ENCODE data around the gene ALAD.

Gene ALAD

DNA sequence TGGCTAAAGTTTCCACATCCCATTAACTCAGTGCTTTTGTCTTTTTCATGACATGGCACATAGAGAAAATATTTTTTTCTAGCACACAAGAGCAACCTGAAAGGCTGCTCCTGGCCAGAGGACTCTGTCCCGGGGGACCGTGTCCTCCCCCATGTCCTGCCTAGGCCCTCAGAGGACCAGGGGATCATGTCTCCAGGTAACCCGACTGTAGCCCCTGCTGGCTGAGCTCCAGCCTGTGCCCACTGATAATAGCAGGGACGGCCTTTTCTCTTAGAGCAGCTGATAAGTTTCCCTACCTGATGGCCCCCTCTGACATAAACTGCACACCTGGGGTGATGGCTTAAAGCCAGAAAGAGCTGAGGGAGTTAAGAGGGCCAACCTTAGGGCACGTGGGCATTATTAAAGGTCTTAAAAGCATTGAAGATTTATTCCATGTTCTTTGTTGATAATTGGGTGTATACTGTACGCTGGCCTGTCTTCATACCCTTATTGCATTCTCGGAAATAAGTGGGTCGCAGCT is 30.2 kb downstream of the ALAD start:
- ATAC-seq: no peak
- TF ChIP-seq BACH2 (CRISPR knock-in tag; IDR thresholded peaks at IDR 0.05; ENCODE audit: borderline replicate concordance): no peak

DNA sequence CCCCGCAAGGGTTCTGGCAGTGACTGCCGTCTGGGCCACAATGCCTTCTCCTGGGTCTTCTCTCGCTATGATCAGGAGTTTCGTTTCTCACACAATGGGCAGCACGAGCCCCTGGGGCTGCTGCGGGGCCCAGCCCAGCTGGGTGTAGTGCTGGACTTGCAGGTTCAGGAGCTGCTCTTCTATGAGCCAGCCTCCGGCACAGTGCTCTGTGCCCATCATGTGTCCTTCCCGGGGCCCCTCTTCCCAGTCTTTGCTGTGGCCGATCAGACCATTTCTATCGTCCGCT is 31.3 kb downstream of the ALAD start:
- no peak for ATAC-seq
- no peak for TF ChIP-seq ZFP3 (CRISPR knock-in tag; IDR thresholded peaks at IDR 0.05)
- no peak for TF ChIP-seq ZC3H10 (CRISPR knock-in tag; IDR thresholded peaks at IDR 0.05)
- TF ChIP-seq ISL1 (CRISPR knock-in tag; IDR thresholded peaks at IDR 0.05): no peak
- no peak for TF ChIP-seq ZNF70 (CRISPR knock-in tag; IDR thresholded peaks at IDR 0.05)
- no peak for TF ChIP-seq RARB (CRISPR knock-in tag; IDR thresholded peaks at IDR 0.05)
- TF ChIP-seq ZNF8 (CRISPR knock-in tag; IDR thresholded peaks at IDR 0.05): no peak
- no peak for TF ChIP-seq ARNTL (CRISPR knock-in tag; IDR thresholded peaks at IDR 0.05; ENCODE audit: borderline replicate concordance, low read depth)
- TF ChIP-seq ZFP30 (CRISPR knock-in tag; IDR thresholded peaks at IDR 0.05): no peak
- TF ChIP-seq PPARA (CRISPR knock-in tag; IDR thresholded peaks at IDR 0.05; ENCODE audit: borderline replicate concordance): no peak
- TF ChIP-seq, protein P1, sequence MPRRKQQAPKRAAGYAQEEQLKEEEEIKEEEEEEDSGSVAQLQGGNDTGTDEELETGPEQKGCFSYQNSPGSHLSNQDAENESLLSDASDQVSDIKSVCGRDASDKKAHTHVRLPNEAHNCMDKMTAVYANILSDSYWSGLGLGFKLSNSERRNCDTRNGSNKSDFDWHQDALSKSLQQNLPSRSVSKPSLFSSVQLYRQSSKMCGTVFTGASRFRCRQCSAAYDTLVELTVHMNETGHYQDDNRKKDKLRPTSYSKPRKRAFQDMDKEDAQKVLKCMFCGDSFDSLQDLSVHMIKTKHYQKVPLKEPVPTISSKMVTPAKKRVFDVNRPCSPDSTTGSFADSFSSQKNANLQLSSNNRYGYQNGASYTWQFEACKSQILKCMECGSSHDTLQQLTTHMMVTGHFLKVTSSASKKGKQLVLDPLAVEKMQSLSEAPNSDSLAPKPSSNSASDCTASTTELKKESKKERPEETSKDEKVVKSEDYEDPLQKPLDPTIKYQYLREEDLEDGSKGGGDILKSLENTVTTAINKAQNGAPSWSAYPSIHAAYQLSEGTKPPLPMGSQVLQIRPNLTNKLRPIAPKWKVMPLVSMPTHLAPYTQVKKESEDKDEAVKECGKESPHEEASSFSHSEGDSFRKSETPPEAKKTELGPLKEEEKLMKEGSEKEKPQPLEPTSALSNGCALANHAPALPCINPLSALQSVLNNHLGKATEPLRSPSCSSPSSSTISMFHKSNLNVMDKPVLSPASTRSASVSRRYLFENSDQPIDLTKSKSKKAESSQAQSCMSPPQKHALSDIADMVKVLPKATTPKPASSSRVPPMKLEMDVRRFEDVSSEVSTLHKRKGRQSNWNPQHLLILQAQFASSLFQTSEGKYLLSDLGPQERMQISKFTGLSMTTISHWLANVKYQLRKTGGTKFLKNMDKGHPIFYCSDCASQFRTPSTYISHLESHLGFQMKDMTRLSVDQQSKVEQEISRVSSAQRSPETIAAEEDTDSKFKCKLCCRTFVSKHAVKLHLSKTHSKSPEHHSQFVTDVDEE (CRISPR knock-in tag; IDR thresholded peaks at IDR 0.05): no peak
- TF ChIP-seq ESRRG (CRISPR knock-in tag; IDR thresholded peaks at IDR 0.05): no peak
- no peak for TF ChIP-seq SNAI2 (CRISPR knock-in tag; IDR thresholded peaks at IDR 0.05)
- no peak for TF ChIP-seq TOX (CRISPR knock-in tag; IDR thresholded peaks at IDR 0.05; ENCODE audit: borderline replicate concordance)
- no peak for TF ChIP-seq BACH2 (CRISPR knock-in tag; IDR thresholded peaks at IDR 0.05; ENCODE audit: borderline replicate concordance)
- TF ChIP-seq ZNF565 (CRISPR knock-in tag; conservative IDR thresholded peaks at IDR 0.05; ENCODE audit: low read depth): no peak
- TF ChIP-seq, protein P2, sequence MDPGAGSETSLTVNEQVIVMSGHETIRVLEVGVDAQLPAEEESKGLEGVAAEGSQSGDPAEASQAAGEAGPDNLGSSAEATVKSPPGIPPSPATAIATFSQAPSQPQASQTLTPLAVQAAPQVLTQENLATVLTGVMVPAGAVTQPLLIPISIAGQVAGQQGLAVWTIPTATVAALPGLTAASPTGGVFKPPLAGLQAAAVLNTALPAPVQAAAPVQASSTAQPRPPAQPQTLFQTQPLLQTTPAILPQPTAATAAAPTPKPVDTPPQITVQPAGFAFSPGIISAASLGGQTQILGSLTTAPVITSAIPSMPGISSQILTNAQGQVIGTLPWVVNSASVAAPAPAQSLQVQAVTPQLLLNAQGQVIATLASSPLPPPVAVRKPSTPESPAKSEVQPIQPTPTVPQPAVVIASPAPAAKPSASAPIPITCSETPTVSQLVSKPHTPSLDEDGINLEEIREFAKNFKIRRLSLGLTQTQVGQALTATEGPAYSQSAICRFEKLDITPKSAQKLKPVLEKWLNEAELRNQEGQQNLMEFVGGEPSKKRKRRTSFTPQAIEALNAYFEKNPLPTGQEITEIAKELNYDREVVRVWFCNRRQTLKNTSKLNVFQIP (CRISPR knock-in tag; IDR thresholded peaks at IDR 0.05; ENCODE audit: borderline replicate concordance, low read depth): no peak
- no peak for TF ChIP-seq TCF4 (CRISPR knock-in tag; IDR thresholded peaks at IDR 0.05; ENCODE audit: borderline replicate concordance)
- TF ChIP-seq, protein P3, sequence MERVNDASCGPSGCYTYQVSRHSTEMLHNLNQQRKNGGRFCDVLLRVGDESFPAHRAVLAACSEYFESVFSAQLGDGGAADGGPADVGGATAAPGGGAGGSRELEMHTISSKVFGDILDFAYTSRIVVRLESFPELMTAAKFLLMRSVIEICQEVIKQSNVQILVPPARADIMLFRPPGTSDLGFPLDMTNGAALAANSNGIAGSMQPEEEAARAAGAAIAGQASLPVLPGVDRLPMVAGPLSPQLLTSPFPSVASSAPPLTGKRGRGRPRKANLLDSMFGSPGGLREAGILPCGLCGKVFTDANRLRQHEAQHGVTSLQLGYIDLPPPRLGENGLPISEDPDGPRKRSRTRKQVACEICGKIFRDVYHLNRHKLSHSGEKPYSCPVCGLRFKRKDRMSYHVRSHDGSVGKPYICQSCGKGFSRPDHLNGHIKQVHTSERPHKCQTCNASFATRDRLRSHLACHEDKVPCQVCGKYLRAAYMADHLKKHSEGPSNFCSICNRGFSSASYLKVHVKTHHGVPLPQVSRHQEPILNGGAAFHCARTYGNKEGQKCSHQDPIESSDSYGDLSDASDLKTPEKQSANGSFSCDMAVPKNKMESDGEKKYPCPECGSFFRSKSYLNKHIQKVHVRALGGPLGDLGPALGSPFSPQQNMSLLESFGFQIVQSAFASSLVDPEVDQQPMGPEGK (CRISPR knock-in tag; IDR thresholded peaks at IDR 0.05; ENCODE audit: borderline replicate concordance): no peak
- TF ChIP-seq, protein P4, sequence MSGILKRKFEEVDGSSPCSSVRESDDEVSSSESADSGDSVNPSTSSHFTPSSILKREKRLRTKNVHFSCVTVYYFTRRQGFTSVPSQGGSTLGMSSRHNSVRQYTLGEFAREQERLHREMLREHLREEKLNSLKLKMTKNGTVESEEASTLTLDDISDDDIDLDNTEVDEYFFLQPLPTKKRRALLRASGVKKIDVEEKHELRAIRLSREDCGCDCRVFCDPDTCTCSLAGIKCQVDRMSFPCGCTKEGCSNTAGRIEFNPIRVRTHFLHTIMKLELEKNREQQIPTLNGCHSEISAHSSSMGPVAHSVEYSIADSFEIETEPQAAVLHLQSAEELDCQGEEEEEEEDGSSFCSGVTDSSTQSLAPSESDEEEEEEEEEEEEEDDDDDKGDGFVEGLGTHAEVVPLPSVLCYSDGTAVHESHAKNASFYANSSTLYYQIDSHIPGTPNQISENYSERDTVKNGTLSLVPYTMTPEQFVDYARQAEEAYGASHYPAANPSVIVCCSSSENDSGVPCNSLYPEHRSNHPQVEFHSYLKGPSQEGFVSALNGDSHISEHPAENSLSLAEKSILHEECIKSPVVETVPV (CRISPR knock-in tag; IDR thresholded peaks at IDR 0.05): no peak

DNA sequence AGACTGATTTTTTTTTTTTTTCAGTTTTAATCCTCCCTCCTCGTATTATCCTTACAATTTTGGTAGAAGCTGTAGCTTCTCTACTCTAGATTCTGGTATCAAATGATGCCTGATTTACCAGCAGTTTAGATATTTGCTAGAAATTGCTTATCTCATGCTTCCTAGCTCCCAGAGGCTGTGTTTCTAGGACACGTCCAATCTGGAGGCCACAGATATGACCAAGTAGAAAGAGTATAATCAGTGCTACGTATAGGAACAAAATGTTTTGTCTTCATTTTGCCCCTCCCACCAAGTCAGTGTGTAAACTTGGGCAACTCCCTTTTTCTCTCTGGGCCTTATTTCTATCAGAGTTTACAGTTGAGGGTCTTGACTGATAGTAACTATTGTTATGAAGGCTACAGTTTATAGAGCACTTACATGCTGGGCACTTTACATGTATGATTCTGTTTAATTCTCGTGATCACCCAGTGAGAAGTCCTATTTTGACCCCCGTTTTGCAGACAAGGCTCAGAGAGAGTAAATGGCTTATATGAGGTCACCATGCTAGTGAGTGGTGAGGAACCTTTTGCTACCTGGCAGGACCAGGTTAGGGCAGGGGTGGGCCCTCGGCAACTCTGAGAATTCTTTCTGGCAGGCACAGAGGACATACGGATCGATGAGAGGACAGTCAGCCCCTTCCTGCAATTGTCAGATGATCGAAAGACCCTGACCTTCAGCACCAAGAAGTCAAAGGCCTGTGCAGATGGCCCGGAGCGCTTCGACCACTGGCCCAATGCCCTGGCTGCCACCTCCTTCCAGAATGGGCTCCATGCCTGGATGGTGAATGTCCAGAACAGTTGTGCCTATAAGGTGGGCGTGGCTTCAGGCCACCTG is 31.9 kb downstream of the ALAD start:
- no peak for ATAC-seq
- TF ChIP-seq SNAI2 (CRISPR knock-in tag; IDR thresholded peaks at IDR 0.05) (no peak), ZC3H10 (CRISPR knock-in tag; IDR thresholded peaks at IDR 0.05) (no peak), CSDC2 (CRISPR knock-in tag; IDR thresholded peaks at IDR 0.05) (no peak), BACH2 (CRISPR knock-in tag; IDR thresholded peaks at IDR 0.05; ENCODE audit: borderline replicate concordance) (no peak), PPARA (CRISPR knock-in tag; IDR thresholded peaks at IDR 0.05; ENCODE audit: borderline replicate concordance) (no peak), ARNTL (CRISPR knock-in tag; IDR thresholded peaks at IDR 0.05; ENCODE audit: borderline replicate concordance, low read depth) (no peak), TCF4 (CRISPR knock-in tag; IDR thresholded peaks at IDR 0.05; ENCODE audit: borderline replicate concordance) (no peak), ZFP30 (CRISPR knock-in tag; IDR thresholded peaks at IDR 0.05) (no peak), ZNF70 (CRISPR knock-in tag; IDR thresholded peaks at IDR 0.05) (no peak)
- TF ChIP-seq, protein P3 (CRISPR knock-in tag; IDR thresholded peaks at IDR 0.05; ENCODE audit: borderline replicate concordance): no peak
- TF ChIP-seq, protein P4 (CRISPR knock-in tag; IDR thresholded peaks at IDR 0.05): no peak

All from SK-N-SH treated with all-trans-retinoic acid at 6 μM for 48 hours (cell line).